Fibroblast of villous mesenchyme (primary cell): ENCODE measurements around the gene KCNC4. TPM values are rescaled to one million over a fixed set of nuclear protein-coding genes. Genes with fewer than 3 reads are reported as not detected.
A peak's percentile ranks its signal among the peaks of the same experiment; 100 is the strongest.

Experiments used
- DNase-seq: peaks from one replicate; pipeline ENCODE4 v3.0.0-alpha.2; 2010; ENCODE audit warnings: low read depth
- H3K4me3 ChIP-seq: 2 replicates; pipeline ENCODE4 v1.5.1; 2011; ENCODE audit warnings: low read depth, mild to moderate bottlenecking, low read length
- CTCF ChIP-seq: IDR thresholded peaks from 2 replicates; pipeline ENCODE4 v1.5.1; 2012; ENCODE audit warnings: low read depth, mild to moderate bottlenecking, low read length; ENCODE audit not compliant: insufficient read depth
- total RNA-seq: library from RNA; depleted of rRNA; stranded (reverse); fragments of >200 nt; gene quantifications from 2 replicates; pipeline ENCODE4 v1.2.3, GENCODE V29; 2012

Gene KCNC4
- total RNA-seq, 1 donor = 1.7 TPM

- TF ChIP-seq CTCF = peak; percentile 96
- DNase-seq = peak; percentile 45
These were observed 13.0 kb upstream of the KCNC4 start for GRCh38 chr1:110196917-110197765.

GRCh38 chr1:110197905-110198629 lies 12.0 kb upstream of the KCNC4 start:
- H3K4me3 ChIP-seq = no peak overlapping the region
- DNase-seq = no peak
- TF ChIP-seq CTCF = no peak

More at GRCh38 chr1:110196917-110197765, 13.0 kb upstream of the KCNC4 start:
- no peak overlapping the region for H3K4me3 ChIP-seq

- DNase-seq = no peak
- no peak for TF ChIP-seq CTCF
- H3K4me3 ChIP-seq = no peak overlapping the region
These were observed 11.4 kb upstream of the KCNC4 start for GRCh38 chr1:110198746-110199145.

GRCh38 chr1:110200190-110200589 lies 9.9 kb upstream of the KCNC4 start:
- no peak for DNase-seq
- no peak for TF ChIP-seq CTCF
- H3K4me3 ChIP-seq = no peak overlapping the region

GRCh38 chr1:110200666-110201065 lies 9.4 kb upstream of the KCNC4 start:
- H3K4me3 ChIP-seq = no peak overlapping the region
- no peak for TF ChIP-seq CTCF
- no peak for DNase-seq

- DNase-seq = no peak
- no peak overlapping the region for H3K4me3 ChIP-seq
- no peak for TF ChIP-seq CTCF
These were observed 8.8 kb upstream of the KCNC4 start for GRCh38 chr1:110201157-110201825.
